Measurements from ENCODE around the gene ZNF200. TPM values are rescaled to one million over a fixed set of nuclear protein-coding genes. Genes with fewer than 3 reads are reported as not detected.
A peak's percentile ranks its signal among the peaks of the same experiment; 100 is the strongest.

The ZNF200 gene
- polyA plus RNA-seq, 1 experiment: 4.0 TPM

- no peaks in the 10 kb centered on the region for H3K36me3 ChIP-seq (ENCODE audit: control insufficient read depth, insufficient read depth, low read length)
- H3K27me3 ChIP-seq (ENCODE audit: control insufficient read depth, insufficient read depth, low read length): peaks cover 2% of the 10 kb centered on the region
- DNase-seq (ENCODE audit: low read depth): no peak
- ChIA-PET CTCF (no interaction called here), POLR2A (no interaction called here)
- TF ChIP-seq, protein P1, sequence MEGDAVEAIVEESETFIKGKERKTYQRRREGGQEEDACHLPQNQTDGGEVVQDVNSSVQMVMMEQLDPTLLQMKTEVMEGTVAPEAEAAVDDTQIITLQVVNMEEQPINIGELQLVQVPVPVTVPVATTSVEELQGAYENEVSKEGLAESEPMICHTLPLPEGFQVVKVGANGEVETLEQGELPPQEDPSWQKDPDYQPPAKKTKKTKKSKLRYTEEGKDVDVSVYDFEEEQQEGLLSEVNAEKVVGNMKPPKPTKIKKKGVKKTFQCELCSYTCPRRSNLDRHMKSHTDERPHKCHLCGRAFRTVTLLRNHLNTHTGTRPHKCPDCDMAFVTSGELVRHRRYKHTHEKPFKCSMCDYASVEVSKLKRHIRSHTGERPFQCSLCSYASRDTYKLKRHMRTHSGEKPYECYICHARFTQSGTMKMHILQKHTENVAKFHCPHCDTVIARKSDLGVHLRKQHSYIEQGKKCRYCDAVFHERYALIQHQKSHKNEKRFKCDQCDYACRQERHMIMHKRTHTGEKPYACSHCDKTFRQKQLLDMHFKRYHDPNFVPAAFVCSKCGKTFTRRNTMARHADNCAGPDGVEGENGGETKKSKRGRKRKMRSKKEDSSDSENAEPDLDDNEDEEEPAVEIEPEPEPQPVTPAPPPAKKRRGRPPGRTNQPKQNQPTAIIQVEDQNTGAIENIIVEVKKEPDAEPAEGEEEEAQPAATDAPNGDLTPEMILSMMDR (IDR thresholded peaks at IDR 0.05; ENCODE audit: insufficient read depth, low read depth, low read length): no peak
- H3K4me3 ChIP-seq (ENCODE audit: low read depth, low read length): no peak overlapping the region
Measured at GRCh38 chr16:3195975-3196374, 39.0 kb downstream of the ZNF200 start.

GRCh38 chr16:3194792-3195191 is 40.2 kb downstream of the ZNF200 start:
- Histone ChIP-seq H3K27me3 (ENCODE audit: control insufficient read depth, insufficient read depth, low read length) (peaks cover 2% of the 10 kb centered on the region; the same call in 1 of the 2 replicates), H3K36me3 (ENCODE audit: control insufficient read depth, insufficient read depth, low read length) (no peaks in the 10 kb centered on the region), H3K4me3 (ENCODE audit: low read depth, low read length) (no peak overlapping the region)
- DNase-seq (ENCODE audit: low read depth): no peak
- ChIA-PET CTCF (no interaction called here), POLR2A (no interaction called here)
- TF ChIP-seq, protein P1 (IDR thresholded peaks at IDR 0.05; ENCODE audit: insufficient read depth, low read depth, low read length): no peak

GRCh38 chr16:3193221-3194212 is 41.4 kb downstream of the ZNF200 start:
- no peak for DNase-seq (ENCODE audit: low read depth)
- TF ChIP-seq, protein P1 (IDR thresholded peaks at IDR 0.05; ENCODE audit: insufficient read depth, low read depth, low read length): no peak
- CTCF ChIA-PET: no interaction called here
- POLR2A ChIA-PET: no interaction called here
- Histone ChIP-seq H3K27me3 (ENCODE audit: control insufficient read depth, insufficient read depth, low read length) (peaks cover 2% of the 10 kb centered on the region; the same call in 1 of the 2 replicates), H3K4me3 (ENCODE audit: low read depth, low read length) (no peak overlapping the region), H3K36me3 (ENCODE audit: control insufficient read depth, insufficient read depth, low read length) (no peaks in the 10 kb centered on the region)

- H3K4me3 ChIP-seq (ENCODE audit: low read depth, low read length): no peak overlapping the region
- no peaks in the 10 kb centered on the region for H3K27me3 ChIP-seq (ENCODE audit: control insufficient read depth, insufficient read depth, low read length)
Measured at GRCh38 chr16:3192476-3193019, 42.4 kb downstream of the ZNF200 start.

GRCh38 chr16:3190949-3191353 is 44.0 kb downstream of the ZNF200 start:
- H3K27me3 ChIP-seq (ENCODE audit: control insufficient read depth, insufficient read depth, low read length): no peaks in the 10 kb centered on the region
- DNase-seq (ENCODE audit: low read depth): no peak
- TF ChIP-seq, protein P1 (IDR thresholded peaks at IDR 0.05; ENCODE audit: insufficient read depth, low read depth, low read length): no peak
- CTCF ChIA-PET: no interaction called here
- POLR2A ChIA-PET: no interaction called here
- H3K4me3 ChIP-seq (ENCODE audit: low read depth, low read length): peak overlapping the region; percentile 9; the same call in 1 of the 2 replicates
- H3K36me3 ChIP-seq (ENCODE audit: control insufficient read depth, insufficient read depth, low read length): no peaks in the 10 kb centered on the region

More at GRCh38 chr16:3192476-3193019, 42.4 kb downstream of the ZNF200 start:
- ChIA-PET CTCF (interaction anchor here (0.8 kb wide), 1 partner anchor 43 kb away, joined by 3 read pairs; no protein-coding TSS in a partner anchor), POLR2A (no interaction called here)
- DNase-seq (ENCODE audit: low read depth): no peak
- TF ChIP-seq, protein P1 (IDR thresholded peaks at IDR 0.05; ENCODE audit: insufficient read depth, low read depth, low read length): no peak
- H3K36me3 ChIP-seq (ENCODE audit: control insufficient read depth, insufficient read depth, low read length): no peaks in the 10 kb centered on the region
